Keratinocyte (primary cell): Measurements from ENCODE around the gene UQCRHL. TPM values are rescaled to one million over a fixed set of nuclear protein-coding genes. Genes with fewer than 3 reads are reported as not detected.

Experiments used
- DNase-seq: peaks from one replicate; pipeline ENCODE4 v3.0.0-alpha.2; 2011; ENCODE audit warnings: low read depth, missing footprints, low spot score
- FAIRE-seq: peaks from 2 replicates; lab custom pipeline; 2011; peaks lifted over from hg19 to GRCh38; lab: Jason Lieb, UNC
- H2AFZ ChIP-seq: 2 replicates; pipeline ENCODE4 v1.6.0; 2012; ENCODE audit warnings: low read length, control low read depth, inconsistent platforms; ENCODE audit not compliant: control insufficient read depth
- H3K27ac ChIP-seq: 2 replicates; pipeline ENCODE4 v1.5.1; 2011; ENCODE audit warnings: low read length; ENCODE audit not compliant: control insufficient read depth, insufficient read depth
- H3K27me3 ChIP-seq: 3 replicates; pipeline ENCODE4 v1.6.0; 2011; ENCODE audit warnings: low read length; ENCODE audit not compliant: control insufficient read depth, insufficient read depth; ENCODE audit errors: extremely low read depth
- H3K36me3 ChIP-seq, 2 experiments: 2 replicates in 1 of 2; 3 replicates in 1 of 2; pipeline ENCODE4 v1.5.1; 2011; ENCODE audit warnings: low read length in 2 of 2, mild to moderate bottlenecking in 1 of 2; ENCODE audit not compliant: control insufficient read depth in 2 of 2, insufficient read depth in 2 of 2; ENCODE audit errors: extremely low read depth in 1 of 2
- H3K4me1 ChIP-seq: 3 replicates; pipeline ENCODE4 v1.5.1; 2011; ENCODE audit warnings: low read length; ENCODE audit not compliant: control insufficient read depth, insufficient read depth; ENCODE audit errors: extremely low read depth
- H3K4me2 ChIP-seq: 3 replicates; pipeline ENCODE4 v1.6.0; 2011; ENCODE audit warnings: low read depth, low read length; ENCODE audit not compliant: control insufficient read depth, insufficient read depth; ENCODE audit errors: extremely low read depth
- H3K4me3 ChIP-seq, 3 experiments: fragments of 200-600 bp in 1 of 3; sonication (generic) in 1 of 3; 2 replicates in 2 of 3; 3 replicates in 1 of 3; pipeline ENCODE4 v1.5.1; 2011 to 2016; ENCODE audit warnings: low read length in 3 of 3, mild to moderate bottlenecking in 3 of 3, control low read depth in 2 of 3, inconsistent platforms in 1 of 3, low read depth in 1 of 3, mixed read lengths in 1 of 3, mixed run types in 1 of 3, moderate library complexity in 1 of 3; ENCODE audit not compliant: control insufficient read depth in 2 of 3, insufficient read depth in 2 of 3; ENCODE audit errors: extremely low read depth in 1 of 3
- H3K79me2 ChIP-seq: 2 replicates; pipeline ENCODE4 v1.6.0; 2012; ENCODE audit warnings: low read length; ENCODE audit not compliant: control insufficient read depth, insufficient read depth
- H3K9ac ChIP-seq: 3 replicates; pipeline ENCODE4 v1.6.0; 2011; ENCODE audit warnings: low read length; ENCODE audit not compliant: control insufficient read depth, insufficient read depth; ENCODE audit errors: extremely low read depth
- H3K9me1 ChIP-seq: 3 replicates; pipeline ENCODE4 v1.6.0; 2011; ENCODE audit warnings: low read length; ENCODE audit not compliant: control insufficient read depth, insufficient read depth; ENCODE audit errors: extremely low read depth
- H3K9me3 ChIP-seq: 2 replicates; pipeline ENCODE4 v1.5.1; 2012; ENCODE audit warnings: low read depth, low read length; ENCODE audit not compliant: control insufficient read depth
- H4K20me1 ChIP-seq: 3 replicates; pipeline ENCODE4 v1.6.0; 2011; ENCODE audit warnings: low read length; ENCODE audit not compliant: control insufficient read depth, insufficient read depth; ENCODE audit errors: extremely low read depth
- EZH2 ChIP-seq: IDR thresholded peaks from one replicate; pipeline ENCODE4 v1.6.1; 2012; ENCODE audit warnings: inconsistent platforms, mild to moderate bottlenecking, low read length, moderate library complexity
- dilution Hi-C: fragments of 300-500 bp; cut with MboI; formaldehyde crosslinking; loops from one replicate; pipeline ENCODE4 v1.7.0; 2020; ENCODE audit warnings: low sequenced_read_pairs; ENCODE audit not compliant: extremely low pct_ligation_motif_present
- polyA plus RNA-seq, 5 experiments: library from polyadenylated mRNA; depleted of rRNA in 3 of 5; stranded (reverse) in 3 of 5; stranded (forward) in 1 of 5; unstranded in 1 of 5; fragments of >200 nt; gene quantifications; 1 replicate in 1 of 5; 2 replicates in 3 of 5; 3 replicates in 1 of 5; pipeline versions ENCODE4 v1.2.1 to v1.2.3, GENCODE V29; 2011 to 2012; ENCODE audit warnings: missing spikeins in 2 of 5, low read depth in 1 of 5, low replicate concordance in 1 of 5
- TF ChIP-seq, protein P1 (sequence below), 3 experiments: IDR thresholded peaks in 1 of 3; conservative IDR thresholded peaks in 1 of 3; optimal IDR thresholded peaks in 1 of 3; 2 replicates in 2 of 3; 3 replicates in 1 of 3; pipeline versions ENCODE3 to v1.5.1; 2011; ENCODE audit warnings: low read length in 3 of 3, mild to moderate bottlenecking in 3 of 3, moderate library complexity in 2 of 3, control low read depth in 1 of 3, inconsistent platforms in 1 of 3; ENCODE audit not compliant: insufficient read depth in 2 of 3; ENCODE audit errors: extremely low read depth in 1 of 3

The UQCRHL gene
- polyA plus RNA-seq, 1 donor (not counting 4 experiments of a cell fraction or from before 2014, with no cell fraction given), result 14.0 TPM

DNA sequence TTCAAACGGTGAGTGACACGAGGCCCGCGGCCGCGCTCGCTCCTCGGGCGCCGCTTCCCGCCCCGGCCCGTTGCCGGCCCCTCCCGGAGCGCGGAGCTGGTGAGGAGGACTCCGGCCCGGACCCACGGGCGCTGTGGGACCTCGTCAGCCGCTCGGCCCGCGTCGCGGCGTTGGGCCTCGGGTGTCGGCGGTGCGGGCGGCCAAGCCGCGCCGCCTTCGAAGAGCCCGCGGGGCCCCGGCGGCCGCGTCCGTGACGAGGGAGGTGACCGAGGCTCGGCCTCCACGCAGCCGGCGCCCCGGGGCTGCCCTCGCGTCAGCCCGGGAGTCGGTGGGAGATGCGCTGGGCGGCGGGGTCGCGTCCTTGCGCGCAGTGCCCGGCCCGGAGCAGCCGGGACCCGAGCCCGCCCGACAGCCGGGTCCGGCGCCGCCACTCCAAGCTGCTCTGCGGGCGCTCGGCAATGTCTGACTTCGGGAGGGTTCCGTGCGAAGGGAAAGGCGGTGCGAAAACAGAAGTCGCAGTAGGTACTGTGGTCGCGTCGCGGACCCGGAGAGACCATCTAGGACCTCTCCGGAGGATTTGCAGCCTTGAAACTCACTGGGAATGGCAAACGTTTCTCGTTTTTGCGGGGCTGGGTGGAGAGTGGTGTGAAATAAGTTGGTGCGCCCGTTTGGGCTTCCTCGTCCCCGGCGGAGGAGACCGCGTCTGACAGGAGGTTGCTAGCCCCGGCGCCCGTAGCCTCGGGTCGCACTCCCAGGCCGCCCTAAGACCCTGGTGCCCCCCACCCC, 40.9 kb upstream of the UQCRHL start:
- peak overlapping the region; percentile 43 for H2AFZ ChIP-seq
- TF ChIP-seq EZH2, result no peak
- TF ChIP-seq, protein P1, sequence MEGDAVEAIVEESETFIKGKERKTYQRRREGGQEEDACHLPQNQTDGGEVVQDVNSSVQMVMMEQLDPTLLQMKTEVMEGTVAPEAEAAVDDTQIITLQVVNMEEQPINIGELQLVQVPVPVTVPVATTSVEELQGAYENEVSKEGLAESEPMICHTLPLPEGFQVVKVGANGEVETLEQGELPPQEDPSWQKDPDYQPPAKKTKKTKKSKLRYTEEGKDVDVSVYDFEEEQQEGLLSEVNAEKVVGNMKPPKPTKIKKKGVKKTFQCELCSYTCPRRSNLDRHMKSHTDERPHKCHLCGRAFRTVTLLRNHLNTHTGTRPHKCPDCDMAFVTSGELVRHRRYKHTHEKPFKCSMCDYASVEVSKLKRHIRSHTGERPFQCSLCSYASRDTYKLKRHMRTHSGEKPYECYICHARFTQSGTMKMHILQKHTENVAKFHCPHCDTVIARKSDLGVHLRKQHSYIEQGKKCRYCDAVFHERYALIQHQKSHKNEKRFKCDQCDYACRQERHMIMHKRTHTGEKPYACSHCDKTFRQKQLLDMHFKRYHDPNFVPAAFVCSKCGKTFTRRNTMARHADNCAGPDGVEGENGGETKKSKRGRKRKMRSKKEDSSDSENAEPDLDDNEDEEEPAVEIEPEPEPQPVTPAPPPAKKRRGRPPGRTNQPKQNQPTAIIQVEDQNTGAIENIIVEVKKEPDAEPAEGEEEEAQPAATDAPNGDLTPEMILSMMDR (optimal IDR thresholded peaks at IDR 0.05 in 1 of 3, IDR thresholded peaks at IDR 0.05 in 1 of 3, conservative IDR thresholded peaks at IDR 0.05 in 1 of 3; ENCODE audit: extremely low read depth in 1 of 3, insufficient read depth in 2 of 3, low read length in 3 of 3), result no peak
- FAIRE-seq, result no peak

DNA sequence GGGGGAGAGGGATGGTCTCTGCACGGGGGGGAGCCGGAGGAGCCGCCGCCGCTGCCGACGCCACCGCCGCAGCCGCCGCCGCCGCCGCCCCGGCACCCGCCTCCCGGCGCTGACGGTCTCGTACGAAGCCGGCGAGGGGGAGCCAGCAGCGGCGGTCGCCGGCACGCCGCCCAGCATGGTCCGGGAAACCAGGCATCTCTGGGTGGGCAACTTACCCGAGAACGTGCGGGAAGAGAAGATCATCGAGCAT, 40.4 kb upstream of the UQCRHL start:
- Histone ChIP-seq H3K9me1 (no peaks in the 10 kb centered on the region), H3K36me3 (no peaks in the 10 kb centered on the region), H3K79me2 (peaks cover 55% of the 10 kb centered on the region), H3K4me1 (peaks cover 24% of the 10 kb centered on the region), H3K4me2 (no peak overlapping the region), H2AFZ (peak overlapping the region; percentile 43), H3K27ac (peak overlapping the region; percentile 95), H3K9me3 (no peaks in the 10 kb centered on the region), H4K20me1 (no peaks in the 10 kb centered on the region), H3K4me3 (peak overlapping the region; percentile 62 to 93 (median 77)), H3K27me3 (no peaks in the 10 kb centered on the region), H3K9ac (peak overlapping the region; percentile 99)
- no peak for FAIRE-seq
- TF ChIP-seq EZH2, result no peak
- TF ChIP-seq, protein P1 (optimal IDR thresholded peaks at IDR 0.05 in 1 of 3, IDR thresholded peaks at IDR 0.05 in 1 of 3, conservative IDR thresholded peaks at IDR 0.05 in 1 of 3; ENCODE audit: extremely low read depth in 1 of 3, insufficient read depth in 2 of 3, low read length in 3 of 3), result no peak
- dilution Hi-C loops, result no loop called here
- no peak for DNase-seq

More for the DNA sequence above, 40.9 kb upstream of the UQCRHL start:
- H4K20me1 ChIP-seq, result no peaks in the 10 kb centered on the region
- peaks cover 61% of the 10 kb centered on the region for H3K79me2 ChIP-seq
- DNase-seq, result no peak
- H3K4me3 ChIP-seq, result peak overlapping the region; percentile 62 to 93 (median 77)
- no peaks in the 10 kb centered on the region for H3K27me3 ChIP-seq
- peaks cover 26% of the 10 kb centered on the region for H3K4me1 ChIP-seq
- peak overlapping the region; percentile 99 for H3K9ac ChIP-seq
- H3K4me2 ChIP-seq, result peak overlapping the region; percentile 99
- dilution Hi-C loops, result no loop called here
- peak overlapping the region; percentile 95 for H3K27ac ChIP-seq
- H3K36me3 ChIP-seq, result no peaks in the 10 kb centered on the region
- H3K9me1 ChIP-seq, result no peaks in the 10 kb centered on the region
- H3K9me3 ChIP-seq, result no peaks in the 10 kb centered on the region
